Kidney epithelial cell (primary cell): ENCODE results near the gene AUH. TPM values are rescaled to one million over a fixed set of nuclear protein-coding genes. Genes with fewer than 3 reads are reported as not detected.
A peak's percentile ranks its signal among the peaks of the same experiment; 100 is the strongest.

ENCODE experiments used
- DNase-seq: peaks from one replicate; pipeline ENCODE4 v3.0.0-alpha.2; 2010; ENCODE audit warnings: low read depth
- H3K27me3 ChIP-seq: 2 replicates; pipeline ENCODE4 v1.6.0; 2011; ENCODE audit warnings: low read length; ENCODE audit not compliant: control insufficient read depth, insufficient read depth
- H3K36me3 ChIP-seq: 2 replicates; pipeline ENCODE4 v1.5.1; 2011; ENCODE audit warnings: low read length; ENCODE audit not compliant: control insufficient read depth, insufficient read depth
- H3K4me3 ChIP-seq: 2 replicates; pipeline ENCODE4 v1.5.1; 2011; ENCODE audit warnings: low read depth, mild to moderate bottlenecking, control low read depth, low read length
- CTCF ChIP-seq: IDR thresholded peaks from 2 replicates; pipeline ENCODE4 v1.5.1; 2011; ENCODE audit warnings: mild to moderate bottlenecking, moderate library complexity, low read length, control low read depth, inconsistent platforms; ENCODE audit not compliant: insufficient read depth, poor library complexity, severe bottlenecking
- total RNA-seq: library from RNA; depleted of rRNA; stranded (reverse); fragments of >200 nt; gene quantifications from 2 replicates; pipeline ENCODE4 v1.2.3, GENCODE V29; 2015

The AUH gene
- total RNA-seq, 1 donor from 2014 or later: 11.3 TPM

DNA sequence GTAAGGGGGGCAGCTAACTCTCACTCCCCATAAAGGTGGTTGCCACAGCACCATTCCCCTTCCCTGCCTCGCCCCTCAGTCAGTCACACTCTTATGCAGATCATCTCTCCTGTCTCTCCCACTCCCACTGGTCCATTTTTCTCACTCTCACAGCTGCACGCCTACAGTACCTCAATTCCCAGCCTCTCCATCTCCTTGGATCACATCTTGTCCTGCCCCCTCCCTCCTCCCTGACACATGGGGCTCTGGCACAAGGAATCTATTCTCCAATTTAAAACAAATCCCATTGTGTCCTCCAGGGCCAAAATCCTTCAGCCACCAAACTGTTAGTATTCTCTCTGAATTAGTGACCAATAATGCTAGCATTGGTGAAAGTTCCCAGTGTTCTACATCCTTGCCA, 114.4 kb downstream of the AUH start:
- H3K27me3 ChIP-seq: no peaks in the 10 kb centered on the region
- no peak overlapping the region for H3K4me3 ChIP-seq
- DNase-seq: no peak
- TF ChIP-seq CTCF: no peak
- no peaks in the 10 kb centered on the region for H3K36me3 ChIP-seq

- TF ChIP-seq CTCF: no peak
- no peak overlapping the region for H3K4me3 ChIP-seq
- no peaks in the 10 kb centered on the region for H3K36me3 ChIP-seq
- no peaks in the 10 kb centered on the region for H3K27me3 ChIP-seq
- no peak for DNase-seq
These were observed 114.9 kb downstream of the AUH start for GRCh38 chr9:91246846-91247245.

DNA sequence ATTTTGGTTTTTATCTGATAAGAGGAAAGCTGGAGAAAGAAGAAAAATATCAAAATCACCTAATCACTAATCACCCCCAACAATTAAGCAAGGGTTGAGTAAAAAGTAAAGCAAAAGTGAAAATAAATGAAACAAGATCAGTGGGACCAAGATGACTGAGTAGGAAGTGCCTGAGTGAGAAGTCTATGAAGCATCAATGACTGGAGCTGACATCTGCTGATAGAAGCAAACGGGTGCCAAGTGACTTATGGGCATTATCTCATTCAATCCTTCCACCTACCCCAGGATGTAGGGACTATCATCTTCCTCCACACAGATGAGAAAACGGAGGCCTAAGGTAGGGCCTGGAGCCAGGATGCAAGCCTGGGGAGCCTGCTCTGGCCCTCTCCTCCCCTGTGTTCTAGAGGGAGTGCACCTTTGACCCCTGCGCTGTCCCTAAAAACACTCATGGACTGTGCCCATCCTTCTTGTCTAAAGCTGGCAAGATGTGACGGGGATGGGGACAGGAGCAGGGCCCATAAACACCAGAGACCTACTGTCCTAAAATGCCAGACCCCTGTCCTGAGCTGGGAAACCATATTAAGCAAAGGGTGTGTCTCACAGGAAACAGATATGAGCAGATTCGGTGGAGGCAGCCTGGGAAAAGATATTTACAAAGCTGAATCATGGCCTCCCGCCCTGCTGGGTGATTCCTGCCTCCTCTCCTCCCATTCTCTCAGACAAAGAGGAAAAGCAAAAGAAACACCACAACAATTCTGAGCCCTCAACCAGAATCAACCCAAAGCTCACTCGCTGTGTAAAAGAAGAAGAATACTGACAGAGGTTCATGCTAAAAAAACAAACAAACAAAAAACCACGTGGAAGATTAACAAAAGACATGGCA, 116.0 kb downstream of the AUH start:
- H3K36me3 ChIP-seq: no peaks in the 10 kb centered on the region
- TF ChIP-seq CTCF: no peak
- H3K27me3 ChIP-seq: no peaks in the 10 kb centered on the region
- H3K4me3 ChIP-seq: no peak overlapping the region
- no peak for DNase-seq

DNA sequence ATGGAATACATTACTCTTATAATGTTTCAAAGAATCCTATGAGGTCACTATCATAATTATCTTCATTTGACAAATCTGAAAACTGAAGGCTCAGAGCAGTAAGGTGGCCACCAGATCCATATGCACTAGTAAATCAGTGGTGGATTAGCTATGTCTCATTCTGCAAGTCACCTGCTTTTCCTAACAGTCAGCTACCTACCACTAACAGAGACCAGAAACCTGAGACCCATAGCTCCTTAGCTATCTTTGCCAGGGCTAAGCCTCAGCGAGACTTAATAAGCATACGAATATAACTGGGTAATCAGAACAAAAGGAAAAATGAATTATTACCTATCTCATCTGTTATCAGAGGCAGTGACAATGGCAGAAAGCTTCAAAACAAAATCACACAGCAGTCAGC, 118.7 kb downstream of the AUH start:
- TF ChIP-seq CTCF: no peak
- Histone ChIP-seq H3K27me3 (no peaks in the 10 kb centered on the region), H3K36me3 (no peaks in the 10 kb centered on the region), H3K4me3 (no peak overlapping the region)
- DNase-seq: no peak

DNA sequence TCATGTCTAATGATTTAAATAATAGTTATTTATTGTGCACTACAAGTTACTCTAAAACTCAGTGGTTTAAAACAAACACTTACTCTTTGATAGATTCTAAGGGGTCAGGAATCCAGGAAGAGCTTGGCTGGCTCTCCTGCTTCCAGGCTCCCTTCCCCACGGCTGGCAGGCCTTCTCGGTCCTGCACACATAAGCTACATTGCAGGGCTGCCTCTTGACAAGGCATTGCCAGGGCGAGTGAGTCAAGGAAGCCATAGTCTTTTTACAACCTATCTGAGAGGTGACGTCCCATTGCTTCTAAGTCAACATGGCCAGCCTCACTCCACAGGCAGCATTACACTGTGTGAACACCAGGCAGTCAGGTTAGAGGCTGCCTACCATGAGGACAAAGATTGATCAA, 119.8 kb downstream of the AUH start:
- H3K4me3 ChIP-seq: no peak overlapping the region
- H3K27me3 ChIP-seq: no peaks in the 10 kb centered on the region
- peak; percentile 19 for DNase-seq
- no peak for TF ChIP-seq CTCF
- H3K36me3 ChIP-seq: no peaks in the 10 kb centered on the region
